Measurements from ENCODE around the gene SLC26A2.
"Not testable (repeated sequence)": the region's sequence is repeated elsewhere in the genome, so short reads cannot be mapped to it uniquely, and the experiment has no call there.

SLC26A2 gene

DNA sequence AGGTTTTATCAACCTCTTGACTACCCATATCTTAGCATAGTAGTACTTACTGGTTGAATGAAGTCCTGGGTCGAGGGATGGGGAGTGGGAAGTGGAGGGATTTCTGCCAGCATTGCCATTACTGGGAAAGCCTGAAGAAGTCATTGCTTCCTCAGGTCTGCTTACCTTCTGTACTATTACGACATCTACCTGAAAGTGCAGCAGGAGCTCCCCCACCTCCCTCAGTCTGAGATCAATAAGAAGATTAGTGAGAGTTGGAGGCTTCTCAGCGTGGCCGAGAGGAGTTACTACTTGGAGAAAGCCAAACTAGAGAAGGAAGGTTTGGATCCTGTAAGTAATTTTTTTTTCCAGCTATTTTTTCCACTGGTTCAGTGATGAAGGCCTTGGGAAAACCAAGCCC is 45.8 kb downstream of the SLC26A2 start:
- no peak for DNase-seq

DNA sequence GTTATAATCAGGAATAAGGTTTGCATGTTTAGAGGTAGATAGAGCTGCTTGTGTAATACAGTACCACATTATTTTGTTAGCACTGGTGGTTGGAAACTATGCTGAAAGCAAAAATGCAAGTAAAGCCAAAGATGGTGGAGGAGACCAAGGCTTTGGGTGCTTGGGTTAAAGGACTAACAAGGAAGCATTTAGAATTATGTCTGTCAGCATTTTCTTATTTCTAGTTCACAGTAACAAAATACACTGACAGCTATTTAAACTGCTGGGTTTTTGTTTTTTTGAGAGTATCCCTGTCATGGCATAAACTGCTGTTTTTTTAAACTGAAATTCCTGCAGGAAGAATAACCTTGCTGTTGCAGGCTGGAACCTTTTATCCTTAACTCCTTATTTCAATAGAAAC is 46.5 kb downstream of the SLC26A2 start:
- no peak for DNase-seq

DNA sequence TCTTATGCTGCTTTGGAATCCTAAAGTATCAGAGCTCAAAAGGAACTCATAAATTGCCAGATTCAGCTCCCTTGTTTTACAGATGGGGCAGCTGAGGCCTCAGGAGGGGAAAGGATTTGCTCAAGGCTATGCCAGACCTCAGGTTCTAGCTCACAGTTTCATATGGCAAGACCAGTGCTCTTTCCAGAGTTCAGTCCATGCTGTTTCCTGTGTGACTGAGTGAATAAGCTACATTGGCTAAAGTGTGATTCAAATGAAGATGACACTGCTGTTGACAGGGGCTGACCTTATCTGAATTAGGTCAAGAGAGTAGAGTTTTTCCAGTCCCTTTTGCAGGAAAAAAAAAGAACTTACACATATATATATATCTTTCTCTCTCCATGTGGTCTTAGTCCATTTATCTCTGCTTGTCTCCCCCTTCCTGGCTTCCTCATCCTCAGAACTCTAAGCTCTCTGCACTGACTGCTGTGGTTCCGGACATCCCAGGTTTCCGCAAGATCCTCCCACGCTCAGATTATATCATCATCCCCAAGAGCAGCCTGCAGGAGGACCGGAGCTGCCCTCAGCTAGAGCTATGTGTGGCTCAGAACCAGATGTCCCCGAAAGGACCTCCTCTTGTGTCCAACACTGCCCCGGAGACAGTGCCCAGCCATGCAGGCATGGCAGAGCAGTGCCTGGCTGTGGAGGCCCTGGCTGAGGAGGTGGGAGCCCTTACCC is 49.3 kb downstream of the SLC26A2 start:
- no peak for DNase-seq

- no peak for DNase-seq
Observed at GRCh38 chr5:150013931-150014330, 53.4 kb downstream of the SLC26A2 start.

GRCh38 chr5:150014456-150014855 is 53.9 kb downstream of the SLC26A2 start:
- no peak for DNase-seq

DNA sequence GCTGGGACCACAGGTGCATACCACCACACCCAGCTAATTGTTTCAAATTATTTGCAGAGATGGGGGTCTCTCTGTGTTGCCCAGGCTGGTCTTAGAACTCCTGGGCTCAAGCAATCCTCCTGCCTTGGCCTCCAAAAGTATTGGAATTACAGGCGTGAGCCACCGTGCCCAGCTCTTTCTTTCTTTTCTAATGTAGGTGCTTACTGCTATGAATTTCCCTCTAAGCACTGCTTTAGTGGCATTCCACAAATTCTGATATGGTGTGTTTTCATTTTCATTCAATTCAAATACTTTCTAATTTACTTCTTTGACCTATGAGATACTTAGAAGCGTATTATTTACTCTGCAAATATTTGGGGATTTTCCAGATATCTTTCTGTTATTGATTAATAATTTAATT is 54.9 kb downstream of the SLC26A2 start:
- no peak for DNase-seq

- no peak for DNase-seq
Observed at GRCh38 chr5:150016537-150016936, 56.0 kb downstream of the SLC26A2 start.

DNA sequence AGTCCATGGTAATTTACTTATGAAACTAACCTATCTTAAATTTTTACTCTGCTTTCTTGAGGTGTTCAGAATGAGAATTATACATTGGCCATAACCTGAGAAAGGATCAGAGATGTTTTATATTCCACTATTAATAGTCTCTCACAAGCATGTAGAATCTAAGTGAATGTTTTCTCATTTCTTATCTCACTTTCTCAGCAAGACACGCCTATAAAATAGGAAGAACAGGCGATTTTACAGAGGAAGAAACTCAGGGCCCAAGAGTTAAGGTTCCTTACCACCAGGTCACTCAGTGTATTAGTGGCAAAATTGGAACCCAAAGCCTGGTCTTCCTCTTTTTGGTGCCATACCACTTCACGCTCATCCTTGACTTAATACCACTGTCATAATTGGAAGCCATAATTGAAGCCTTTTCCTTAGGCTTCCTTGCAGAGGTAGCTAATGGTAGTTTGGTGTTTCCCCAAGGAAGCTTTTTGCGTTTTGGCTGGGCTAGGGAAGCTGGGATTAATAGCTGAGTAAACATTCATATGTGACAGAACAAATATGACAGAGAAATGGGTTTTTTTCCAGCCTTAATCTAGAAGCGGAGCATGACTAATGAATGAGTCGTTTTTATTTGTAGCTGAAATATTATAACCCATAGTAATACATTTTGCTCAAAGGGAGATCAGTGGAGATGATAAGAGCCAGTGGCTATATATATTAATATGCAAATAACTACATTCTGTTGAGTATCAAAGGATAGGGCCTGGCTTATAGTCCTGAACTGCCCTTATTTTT is 56.9 kb downstream of the SLC26A2 start:
- DNase-seq, result no peak

DNA sequence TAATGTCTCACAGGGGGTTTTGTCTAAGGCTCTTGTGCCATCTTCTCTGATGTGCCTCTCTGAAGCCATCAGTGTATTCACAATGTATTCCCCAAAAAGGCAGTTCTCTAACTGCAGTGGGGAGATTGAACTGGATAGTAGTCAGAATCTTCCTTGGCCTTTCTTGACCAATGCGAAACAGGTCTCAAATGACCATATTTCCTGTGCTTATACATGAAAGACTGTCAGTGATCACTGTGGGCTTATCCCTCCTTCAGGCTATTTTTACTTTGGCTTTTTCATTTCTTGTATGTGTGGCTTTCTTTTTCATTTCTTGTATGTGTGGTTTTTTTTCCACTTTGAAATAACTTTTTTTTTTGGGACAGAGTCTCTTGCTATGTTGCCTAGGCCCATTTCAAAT is 59.7 kb downstream of the SLC26A2 start:
- DNase-seq, result no peak

- no peak for DNase-seq
Observed at GRCh38 chr5:150021491-150022157, 61.1 kb downstream of the SLC26A2 start.

DNA sequence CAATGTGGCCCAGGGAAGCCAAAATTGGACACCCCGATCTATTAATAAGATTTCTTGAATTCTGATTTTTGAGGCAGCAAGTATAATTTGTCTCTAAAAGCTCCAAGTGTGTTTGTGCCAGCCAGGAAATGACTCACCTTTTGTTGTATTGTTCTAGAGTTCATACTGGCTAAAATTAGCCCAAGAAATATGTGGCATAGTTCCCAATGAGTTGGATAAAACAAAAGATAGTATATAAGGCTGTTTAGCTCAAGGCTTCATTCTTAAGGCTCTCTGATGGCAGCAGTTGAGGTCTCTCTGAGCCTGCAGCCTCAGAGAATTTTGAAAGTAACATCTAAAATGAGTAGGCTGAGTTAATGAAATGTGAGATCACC is 61.6 kb downstream of the SLC26A2 start:
- DNase-seq, result no peak

- DNase-seq, result no peak
Observed at GRCh38 chr5:150022681-150023080, 62.1 kb downstream of the SLC26A2 start.

DNA sequence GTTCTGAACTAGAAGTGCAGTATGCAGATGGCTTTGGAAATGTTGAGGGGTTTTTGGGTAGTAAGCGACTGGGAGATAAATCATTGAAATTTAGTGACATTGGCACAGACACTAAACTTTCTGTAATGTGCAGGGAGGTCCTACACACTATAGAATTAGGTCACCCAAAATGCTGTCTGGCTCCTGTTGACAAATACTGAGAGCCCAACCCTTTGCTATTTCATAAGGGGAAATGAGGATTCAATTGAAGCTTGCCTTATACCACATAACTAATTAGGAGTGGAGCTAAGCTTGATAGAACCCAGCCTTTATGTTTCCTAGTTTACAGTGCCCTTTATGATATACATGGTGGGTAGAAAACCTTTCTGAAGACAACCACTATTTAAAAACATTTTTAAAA is 62.6 kb downstream of the SLC26A2 start:
- no peak for DNase-seq

GRCh38 chr5:150024346-150024984 is 63.9 kb downstream of the SLC26A2 start:
- DNase-seq, result no peak

GRCh38 chr5:150026682-150027172 is 66.2 kb downstream of the SLC26A2 start:
- no peak for DNase-seq

DNA sequence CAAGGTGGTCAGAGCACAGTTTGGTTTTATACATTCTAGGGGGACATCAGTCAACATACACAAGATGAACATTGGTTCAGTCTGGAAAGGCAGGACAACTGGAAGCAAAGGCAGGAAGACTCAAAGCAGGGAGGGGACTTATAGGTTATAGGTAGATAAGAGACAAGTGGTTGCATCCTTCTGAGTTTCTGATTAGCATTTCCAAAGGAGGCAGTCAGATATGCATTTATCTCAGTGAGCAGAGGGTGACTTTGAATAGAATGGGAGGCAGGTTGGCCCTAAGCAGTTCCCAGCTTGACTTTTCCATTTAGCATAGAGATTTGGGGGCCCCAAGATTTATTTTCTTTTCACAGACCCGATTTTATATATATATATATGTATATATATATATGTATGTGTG is 67.5 kb downstream of the SLC26A2 start:
- not testable (repeated sequence) for DNase-seq

DNA sequence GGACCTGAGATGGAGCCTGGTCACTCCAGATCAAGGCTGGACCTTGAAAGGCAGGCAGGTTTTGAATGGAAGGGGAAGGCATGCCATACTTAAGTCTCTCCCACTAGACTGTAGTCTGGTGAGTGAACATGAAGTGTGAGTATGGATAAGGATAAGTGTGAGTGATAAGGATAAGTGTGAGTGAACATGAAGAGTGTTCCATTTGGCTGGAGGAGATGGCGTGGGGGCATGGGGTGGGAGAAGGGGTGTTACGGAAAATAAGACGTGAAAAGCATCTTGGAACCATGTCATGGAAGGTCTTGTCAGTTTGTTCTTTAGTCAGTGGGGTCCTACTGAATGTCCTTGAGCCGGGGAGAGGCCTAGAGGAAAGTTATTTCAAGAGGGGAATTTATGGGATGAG is 72.8 kb downstream of the SLC26A2 start:
- DNase-seq, result no peak

- DNase-seq, result no peak
Observed at GRCh38 chr5:150034662-150035061, 74.1 kb downstream of the SLC26A2 start.

DNA sequence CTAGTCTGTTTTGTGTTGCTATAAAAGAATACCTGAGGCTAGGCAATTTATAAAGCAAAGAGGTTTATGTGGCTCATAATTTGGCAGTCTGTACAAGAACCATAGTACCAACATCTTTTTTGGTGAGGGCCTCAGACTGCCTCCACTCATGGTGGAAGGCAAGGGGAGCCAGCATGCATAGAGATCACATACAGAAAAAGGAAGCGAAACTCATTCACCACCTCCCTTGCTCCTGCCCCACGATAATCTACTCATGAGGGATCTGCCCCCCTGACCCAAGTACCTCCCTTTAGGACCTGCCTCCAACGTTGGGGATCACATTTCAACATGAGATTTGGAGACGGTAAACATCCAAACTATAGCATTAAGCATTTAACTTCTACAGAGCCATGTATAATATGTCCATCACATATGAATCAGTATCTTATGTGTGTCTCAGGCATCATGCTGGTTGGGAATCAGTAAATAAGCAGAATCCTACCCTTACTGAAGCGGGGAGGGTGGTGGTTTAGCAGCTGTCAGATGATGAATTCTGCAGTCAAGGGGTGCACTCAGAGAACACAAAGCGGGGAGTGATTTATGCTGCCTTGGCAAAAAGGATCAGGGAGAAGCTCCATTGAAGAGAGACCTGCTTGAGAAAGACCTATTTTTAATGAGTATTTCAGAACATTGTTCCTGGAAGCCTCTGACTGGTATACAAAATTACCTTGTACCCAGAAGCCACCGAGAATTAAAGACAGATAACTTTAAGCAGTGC is 74.8 kb downstream of the SLC26A2 start:
- no peak for DNase-seq

GRCh38 chr5:150036513-150036912 is 76.0 kb downstream of the SLC26A2 start:
- DNase-seq, result no peak
